Subcutaneous adipose tissue (tissue), 4 donors: Measurements from ENCODE around the gene TMPRSS15. TPM values are rescaled to one million over a fixed set of nuclear protein-coding genes. Genes with fewer than 3 reads are reported as not detected.

ENCODE experiments used
- total RNA-seq, 4 donors: library from RNA; depleted of rRNA; stranded (reverse); fragments of >200 nt; gene quantifications; one replicate each; pipeline ENCODE4 v1.1.0, GENCODE V29; 2016
- TF ChIP-seq, protein P1 (sequence below): fragments of 450-650 bp; IDR thresholded peaks from one replicate; pipeline ENCODE4 v1.5.1; 2016; ENCODE audit warnings: low read depth, mild to moderate bottlenecking, control low read depth, antibody characterized with exemption, moderate library complexity

The TMPRSS15 gene
- not detected for total RNA-seq

DNA sequence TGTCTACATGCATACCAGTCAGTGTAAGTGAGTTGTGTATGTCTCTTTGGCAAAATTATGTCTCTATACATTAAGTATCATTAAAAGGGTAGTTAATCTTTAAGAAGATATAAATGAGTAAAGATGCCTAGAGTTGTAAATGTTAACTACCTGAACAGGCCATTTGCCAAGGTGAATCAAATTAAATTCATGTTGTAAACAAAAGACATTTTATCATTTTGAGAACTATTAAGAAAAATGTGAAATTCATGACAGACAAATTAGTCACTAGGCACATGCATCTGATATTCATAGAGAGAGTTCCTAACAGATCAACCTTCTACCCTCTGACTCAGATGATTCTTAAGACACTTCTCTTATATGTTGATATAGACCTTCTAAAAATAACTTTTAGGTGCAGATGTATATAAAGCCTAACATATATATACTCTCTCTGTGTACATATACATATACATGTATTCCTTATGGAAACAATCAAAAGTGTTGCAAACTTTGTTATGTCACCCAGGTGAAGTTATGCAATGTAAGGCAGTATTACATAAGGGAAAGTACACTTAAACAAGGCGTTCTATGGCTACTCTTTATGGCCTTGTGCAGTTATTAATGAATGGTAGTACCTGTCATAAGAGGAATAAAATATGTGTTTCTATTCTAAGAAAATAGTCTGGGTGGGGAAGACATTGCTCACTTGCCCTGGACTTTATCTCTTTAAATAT is at the start of gene TMPRSS15:
Gene TMPRSS15, minus strand, starts transcription at position 51 of the 716 bp plus-strand sequence. CDS start 163 bp downstream, outside the sequence.
- TF ChIP-seq, protein P1, sequence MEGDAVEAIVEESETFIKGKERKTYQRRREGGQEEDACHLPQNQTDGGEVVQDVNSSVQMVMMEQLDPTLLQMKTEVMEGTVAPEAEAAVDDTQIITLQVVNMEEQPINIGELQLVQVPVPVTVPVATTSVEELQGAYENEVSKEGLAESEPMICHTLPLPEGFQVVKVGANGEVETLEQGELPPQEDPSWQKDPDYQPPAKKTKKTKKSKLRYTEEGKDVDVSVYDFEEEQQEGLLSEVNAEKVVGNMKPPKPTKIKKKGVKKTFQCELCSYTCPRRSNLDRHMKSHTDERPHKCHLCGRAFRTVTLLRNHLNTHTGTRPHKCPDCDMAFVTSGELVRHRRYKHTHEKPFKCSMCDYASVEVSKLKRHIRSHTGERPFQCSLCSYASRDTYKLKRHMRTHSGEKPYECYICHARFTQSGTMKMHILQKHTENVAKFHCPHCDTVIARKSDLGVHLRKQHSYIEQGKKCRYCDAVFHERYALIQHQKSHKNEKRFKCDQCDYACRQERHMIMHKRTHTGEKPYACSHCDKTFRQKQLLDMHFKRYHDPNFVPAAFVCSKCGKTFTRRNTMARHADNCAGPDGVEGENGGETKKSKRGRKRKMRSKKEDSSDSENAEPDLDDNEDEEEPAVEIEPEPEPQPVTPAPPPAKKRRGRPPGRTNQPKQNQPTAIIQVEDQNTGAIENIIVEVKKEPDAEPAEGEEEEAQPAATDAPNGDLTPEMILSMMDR, result no peak

- TF ChIP-seq, protein P1, result no peak
Measured at GRCh38 chr21:18451670-18452069, 48.1 kb upstream of the TMPRSS15 start.

DNA sequence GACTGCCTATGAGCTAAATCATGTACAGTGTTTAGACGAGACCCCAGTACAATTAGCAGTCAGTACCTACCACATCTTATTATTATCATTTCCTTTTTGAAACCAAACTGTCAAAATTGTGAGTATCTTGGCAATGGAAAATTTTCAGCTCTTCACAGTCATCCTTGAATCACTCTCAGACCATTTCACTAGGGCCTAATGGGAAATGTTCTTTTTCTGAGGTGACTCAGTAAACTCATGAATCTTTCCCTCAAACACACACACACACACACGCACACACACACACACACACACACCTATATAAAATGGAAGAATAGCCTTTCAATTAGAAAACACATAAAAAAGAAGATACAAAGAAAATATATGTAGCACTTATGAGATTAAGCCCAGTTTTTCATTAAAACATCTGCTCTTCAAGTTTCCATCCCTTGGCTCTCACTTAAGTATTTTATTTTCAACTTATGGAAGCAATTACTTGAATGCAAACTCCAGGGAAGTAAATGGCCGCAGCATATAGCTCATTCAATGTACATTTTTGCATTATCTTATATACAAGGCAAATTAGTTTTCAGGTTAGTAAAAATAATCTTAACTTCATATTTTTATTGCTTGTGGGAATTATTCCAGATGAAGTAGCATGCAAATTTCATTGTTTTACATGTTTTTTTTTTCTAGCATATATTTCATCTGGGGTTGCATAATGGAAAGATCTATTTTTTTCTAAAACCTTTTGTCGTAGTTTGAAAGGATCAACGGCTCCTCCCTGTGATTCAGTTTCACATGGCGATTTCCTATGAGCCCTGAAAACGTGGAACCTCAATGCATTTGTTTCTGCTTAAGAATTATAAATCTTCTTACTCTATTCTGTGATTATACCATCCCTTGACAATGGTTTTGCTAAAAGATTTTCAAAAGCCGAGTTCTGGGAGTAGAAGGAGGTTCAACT is 46.3 kb upstream of the TMPRSS15 start:
- TF ChIP-seq, protein P1, result no peak

DNA sequence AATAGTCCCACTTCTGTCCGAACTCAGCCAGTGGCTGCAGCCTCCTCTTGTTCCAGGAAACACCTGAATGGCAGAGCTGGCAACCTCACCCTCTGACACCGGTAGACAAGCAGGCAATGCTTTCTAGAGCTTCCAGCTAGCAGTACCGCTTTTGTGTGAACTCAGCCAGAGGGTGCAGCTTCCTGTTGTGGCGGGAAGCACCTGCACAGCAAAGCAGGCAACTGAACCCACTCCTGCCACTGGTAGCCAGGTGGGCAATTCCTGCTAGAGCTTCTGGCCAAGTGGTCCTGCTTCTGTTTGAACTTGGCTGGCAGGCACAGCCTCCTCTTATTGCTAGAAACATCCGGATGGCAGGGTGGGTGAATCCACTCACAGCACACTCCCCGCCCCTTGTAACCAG is 40.1 kb upstream of the TMPRSS15 start:
- TF ChIP-seq, protein P1, result no peak

DNA sequence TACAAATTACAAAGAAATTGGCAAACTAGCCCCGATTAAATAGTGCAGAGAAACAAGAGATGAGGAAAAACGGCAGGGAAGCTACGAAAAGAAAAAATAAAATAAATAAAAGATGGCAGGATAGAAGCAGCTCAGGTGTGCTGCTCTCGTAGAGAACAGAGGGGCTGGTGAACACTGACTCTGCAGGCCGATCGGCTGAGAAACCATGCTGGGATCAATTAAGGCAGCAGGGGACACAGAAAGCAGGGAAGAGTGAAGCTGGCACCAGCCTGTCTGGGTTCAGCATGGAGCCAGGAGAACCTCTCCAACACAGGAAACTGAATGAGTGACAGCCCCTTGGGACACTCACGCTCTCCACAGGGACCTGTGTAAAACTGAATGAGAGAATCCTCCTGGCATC is 39.5 kb upstream of the TMPRSS15 start:
- TF ChIP-seq, protein P1, result no peak

GRCh38 chr21:18430341-18430740 is 26.8 kb upstream of the TMPRSS15 start:
- TF ChIP-seq, protein P1, result no peak

DNA sequence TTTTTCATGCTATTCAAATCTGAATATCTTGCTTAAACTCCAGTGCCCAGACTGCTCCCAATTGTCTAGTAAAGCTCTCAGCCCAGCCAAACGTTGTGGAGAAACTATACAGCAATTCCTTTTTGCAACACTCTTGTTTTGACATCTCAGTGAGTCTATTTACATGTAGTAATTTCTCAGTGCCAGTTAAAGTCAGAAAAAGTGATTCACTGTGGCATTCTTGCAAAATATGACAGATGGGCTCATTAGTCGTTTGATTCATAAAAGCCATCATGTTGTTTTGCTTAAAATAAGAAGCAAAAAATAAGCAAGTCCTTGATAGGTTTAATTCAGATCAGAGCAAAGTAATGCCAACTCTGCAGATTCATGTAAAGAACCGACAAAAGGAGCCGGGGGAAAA is 20.7 kb upstream of the TMPRSS15 start:
- TF ChIP-seq, protein P1, result no peak
